Measurements from ENCODE around the gene CLN6.
"Not testable (repeated sequence)": the region's sequence is repeated elsewhere in the genome, so short reads cannot be mapped to it uniquely, and the experiment has no call there.

The CLN6 gene

DNA sequence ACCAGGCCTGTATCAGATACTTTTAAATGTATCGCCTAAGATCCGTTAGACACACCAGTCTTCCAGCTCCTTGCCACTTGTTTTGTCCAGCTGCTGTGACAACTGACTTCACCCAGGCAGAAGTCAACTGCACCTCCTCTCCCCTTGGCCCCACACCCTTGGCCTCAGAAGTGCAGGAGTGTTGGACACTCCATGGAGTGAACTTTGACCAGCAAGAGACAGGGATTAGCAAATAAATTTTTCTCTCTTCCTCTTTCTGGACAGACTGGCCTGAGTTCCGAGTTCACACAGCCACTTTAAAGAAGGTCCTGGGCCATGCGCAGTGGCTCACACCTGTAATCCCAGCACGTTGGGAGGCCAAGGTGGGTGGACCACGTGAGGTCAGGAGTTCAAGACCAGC lies 2.9 kb upstream of the CLN6 start:
- Mint-ChIP-seq H3K27ac (no peak overlapping the region), H3K4me1 (peaks cover 30% of the 10 kb centered on the region), H3K4me3 (no peak overlapping the region), H3K9me3 (no peaks in the 10 kb centered on the region), H3K36me3 (no peaks in the 10 kb centered on the region)
- no peak for ATAC-seq
- DNase-seq (ENCODE audit: low spot score in 2 of 2) = peak in 1 of 2 donors; percentile 43

DNA sequence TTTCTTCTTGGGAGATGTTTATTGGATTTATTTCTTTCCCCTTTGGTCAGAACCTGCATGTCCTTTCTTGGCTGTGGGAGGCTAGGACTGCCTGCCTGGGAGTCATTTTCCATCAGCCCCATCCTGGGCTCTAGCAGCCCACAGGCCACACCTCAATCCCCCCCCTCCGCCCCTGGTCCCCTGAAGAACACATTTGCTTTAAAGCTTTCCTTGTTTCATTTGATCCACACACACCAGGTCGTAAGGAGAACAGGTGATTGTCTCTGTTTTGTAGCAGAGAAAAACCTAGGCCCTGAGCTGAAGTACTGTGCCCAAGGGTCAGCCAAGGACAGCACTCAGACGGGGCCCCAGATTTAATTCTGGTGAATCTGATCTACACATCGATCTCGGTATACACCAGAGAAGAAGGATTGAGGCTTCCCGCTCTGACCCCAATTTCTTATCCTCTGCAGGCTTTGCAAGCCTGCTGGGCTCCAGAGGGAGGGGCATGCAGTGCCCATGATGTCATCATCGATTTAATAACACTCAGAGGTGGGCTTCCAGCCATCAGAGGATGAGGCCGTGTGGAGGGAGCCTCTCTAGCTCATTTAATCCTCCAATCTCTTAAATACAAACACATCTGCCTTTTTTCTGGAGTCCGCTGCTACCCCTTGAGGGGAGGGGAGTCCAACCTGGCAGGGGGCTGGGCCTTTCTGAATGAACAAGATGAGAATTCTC lies 1.7 kb upstream of the CLN6 start:
- ATAC-seq (no peak), DNase-seq (ENCODE audit: low spot score in 2 of 2) (peak in 1 of 2 donors; percentile 39)
- Mint-ChIP-seq H3K27ac (peak overlapping the region; percentile 79), H3K4me3 (peak overlapping the region; percentile 96), H3K4me1 (peaks cover 33% of the 10 kb centered on the region), H3K36me3 (no peaks in the 10 kb centered on the region), H3K9me3 (no peaks in the 10 kb centered on the region)

DNA sequence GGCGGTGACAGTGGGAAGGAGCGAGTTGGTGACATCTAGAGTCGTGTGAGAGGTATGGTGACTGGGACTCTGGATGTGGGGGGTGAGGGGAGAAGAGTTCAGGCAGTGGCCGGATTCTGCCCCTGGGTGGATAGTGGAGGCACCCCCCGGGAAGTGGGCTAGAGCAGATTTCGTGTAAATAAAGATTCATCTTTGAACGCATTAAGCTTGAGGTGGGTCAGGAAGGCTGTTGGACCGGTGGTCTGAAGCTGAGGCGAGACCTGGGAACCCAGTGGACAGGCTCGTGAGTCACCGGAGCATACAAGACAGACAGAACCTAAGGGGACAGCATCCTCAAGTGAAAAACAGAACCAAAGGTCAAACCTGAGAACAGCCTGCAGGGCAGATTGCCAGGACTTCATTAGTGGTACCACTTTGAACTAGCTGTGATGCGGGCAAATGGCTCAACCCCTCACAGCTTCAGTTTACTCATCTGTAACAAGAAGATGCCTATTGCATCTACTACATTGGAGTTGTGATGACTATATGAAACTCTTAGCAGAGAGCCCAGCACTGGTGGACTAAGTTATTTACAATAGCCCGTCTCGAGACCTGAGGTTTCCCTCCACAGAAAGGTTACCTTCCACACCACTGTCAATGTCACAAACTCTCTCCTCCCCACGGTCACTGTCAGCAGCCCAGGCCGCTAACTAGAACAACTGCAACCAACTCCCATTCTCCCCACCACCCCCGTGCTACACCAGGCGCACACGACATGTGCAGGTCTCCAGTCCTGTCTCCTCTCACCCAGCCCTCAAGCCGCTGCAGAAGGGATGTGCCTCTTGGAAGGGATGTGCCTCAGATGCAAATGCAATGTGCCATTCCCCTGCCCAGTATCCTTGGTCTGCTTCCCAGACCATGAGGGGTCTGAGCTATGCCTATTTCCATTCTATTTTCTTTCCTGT lies 901 bp upstream of the CLN6 start:
- peak in 1 of 2 donors; percentile 49 for DNase-seq (ENCODE audit: low spot score in 2 of 2)
- Mint-ChIP-seq H3K9me3 (no peaks in the 10 kb centered on the region), H3K36me3 (no peaks in the 10 kb centered on the region), H3K4me3 (peak overlapping the region; percentile 96), H3K4me1 (peaks cover 34% of the 10 kb centered on the region), H3K27ac (peak overlapping the region; percentile 79)
- ATAC-seq = no peak

DNA sequence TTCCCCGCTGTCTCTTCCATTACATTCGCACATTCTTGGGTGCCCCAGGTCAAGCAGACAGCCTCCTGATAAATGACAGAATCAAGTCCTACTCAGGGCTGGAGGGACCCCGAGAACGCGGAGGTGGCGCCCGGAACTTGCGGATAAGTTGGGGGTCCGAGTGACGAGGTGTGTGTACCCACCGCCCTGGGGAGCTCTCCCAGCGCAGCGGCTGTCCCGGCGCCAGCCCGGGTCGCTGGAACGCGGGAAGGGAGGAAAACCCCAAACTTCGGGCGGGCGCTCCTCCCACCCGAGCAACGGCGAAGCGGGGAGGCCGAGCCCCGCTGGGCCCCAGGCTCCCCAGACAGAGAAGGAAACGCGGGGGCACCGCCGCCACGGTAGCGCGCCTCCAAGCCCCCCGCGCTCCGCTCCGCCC lies 550 bp downstream of the CLN6 start:
- DNase-seq (ENCODE audit: low spot score in 2 of 2) = no peak
- H3K36me3 Mint-ChIP-seq = no peaks in the 10 kb centered on the region
- ATAC-seq = peak; percentile 1
- no peaks in the 10 kb centered on the region for H3K9me3 Mint-ChIP-seq
- peak overlapping the region; percentile 97 for H3K27ac Mint-ChIP-seq
- peaks cover 43% of the 10 kb centered on the region for H3K4me1 Mint-ChIP-seq
- peak overlapping the region; percentile 96 for H3K4me3 Mint-ChIP-seq

DNA sequence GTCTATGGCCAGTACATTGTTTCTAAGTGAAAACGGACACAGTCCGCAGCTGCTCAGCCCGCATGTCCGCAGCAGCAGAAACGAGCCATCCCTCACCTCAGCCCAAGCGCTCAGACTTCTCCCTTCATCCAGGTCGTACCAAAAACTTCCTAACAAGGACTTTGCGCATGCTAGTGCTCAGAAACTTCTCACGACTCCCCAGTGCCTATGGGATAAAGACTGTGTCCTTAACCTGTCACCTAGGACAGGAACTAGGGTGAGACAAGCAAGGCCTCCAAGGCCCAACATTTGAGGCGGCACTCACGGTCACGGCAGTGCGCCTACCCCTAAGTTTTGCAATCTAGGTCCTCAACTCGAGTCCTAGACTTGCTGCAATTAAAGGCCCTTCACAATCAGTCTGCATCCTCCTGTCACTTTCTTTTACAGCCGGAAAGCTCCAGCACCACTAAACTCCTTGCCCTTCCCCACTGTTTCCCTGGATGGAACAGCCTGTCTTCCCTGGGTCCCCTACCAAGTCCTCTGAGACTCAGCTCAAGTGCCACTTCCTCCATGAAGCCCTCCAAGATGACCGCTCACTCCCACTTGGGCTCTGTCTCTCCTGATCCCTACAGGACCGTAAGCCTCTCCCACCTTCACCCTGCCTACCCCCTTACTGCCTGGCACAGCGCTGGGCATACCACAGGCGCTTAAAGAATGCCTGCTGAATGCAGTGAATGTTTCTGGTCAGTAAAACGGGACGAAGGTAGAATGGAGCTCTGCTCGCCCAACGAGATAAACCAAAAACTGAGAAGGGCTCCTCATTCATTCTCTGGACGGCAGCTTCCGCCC lies 1.2 kb downstream of the CLN6 start:
- DNase-seq (ENCODE audit: low spot score in 2 of 2) (peak in 1 of 2 donors; percentile 55), ATAC-seq (no peak)
- Mint-ChIP-seq H3K4me3 (peak overlapping the region; percentile 96), H3K4me1 (peaks cover 43% of the 10 kb centered on the region), H3K9me3 (no peaks in the 10 kb centered on the region), H3K36me3 (no peaks in the 10 kb centered on the region), H3K27ac (peak overlapping the region; percentile 97)

DNA sequence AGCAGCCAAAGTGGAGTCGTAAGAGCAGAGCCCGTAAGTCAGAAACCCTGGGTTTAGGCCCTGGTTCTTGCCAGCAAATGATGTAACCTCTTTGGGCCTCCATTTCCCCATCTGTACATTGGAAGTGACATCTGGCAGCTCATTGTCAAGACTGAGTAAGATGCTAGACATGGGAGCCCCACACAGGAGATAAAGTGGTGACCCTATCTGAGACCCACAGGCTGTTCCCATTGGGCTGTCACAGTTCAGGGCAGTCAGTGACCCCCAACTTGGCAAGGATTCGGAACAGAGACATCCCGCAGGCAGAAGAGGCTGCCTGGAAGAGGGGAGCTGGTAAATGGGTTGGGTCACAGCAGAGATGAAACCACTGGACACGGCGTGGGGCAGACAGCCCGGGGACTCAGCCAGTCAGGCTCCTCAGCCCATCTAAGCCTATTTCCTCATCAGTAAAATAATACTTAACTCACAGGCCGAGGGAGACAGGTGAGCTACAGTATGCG lies 1.8 kb downstream of the CLN6 start:
- Mint-ChIP-seq H3K4me1 (peaks cover 49% of the 10 kb centered on the region), H3K36me3 (no peaks in the 10 kb centered on the region), H3K9me3 (no peaks in the 10 kb centered on the region), H3K27ac (no peak overlapping the region), H3K4me3 (peak overlapping the region; percentile 96)
- ATAC-seq (no peak), DNase-seq (ENCODE audit: low spot score in 2 of 2) (peak in 1 of 2 donors; percentile 45)

DNA sequence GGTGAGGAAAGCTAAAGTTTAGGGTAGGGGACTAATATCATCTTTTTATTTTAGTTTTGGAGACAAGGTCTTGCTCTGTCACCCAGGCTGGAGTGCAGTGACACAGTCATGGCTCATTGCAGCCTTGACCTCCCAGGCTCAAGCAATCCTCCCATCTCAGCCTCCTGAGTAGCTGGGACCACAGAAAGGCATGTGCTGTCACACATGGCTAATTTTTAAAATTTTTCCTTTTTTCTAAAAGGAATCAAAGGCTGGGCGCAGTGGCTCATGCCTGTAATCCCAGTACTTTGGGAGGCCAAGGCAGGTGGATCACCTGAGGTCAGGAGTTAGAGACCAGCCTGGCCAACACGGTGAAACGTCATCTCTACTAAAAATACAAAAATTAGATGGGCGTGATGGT lies 4.1 kb downstream of the CLN6 start:
- H3K4me3 Mint-ChIP-seq, ATAC-seq, H3K9me3 Mint-ChIP-seq, H3K36me3 Mint-ChIP-seq, H3K27ac Mint-ChIP-seq: not testable (repeated sequence)
- DNase-seq (ENCODE audit: low spot score in 2 of 2) = peak in 1 of 2 donors; percentile 7
- H3K4me1 Mint-ChIP-seq = peaks cover 41% of the 10 kb centered on the region

DNA sequence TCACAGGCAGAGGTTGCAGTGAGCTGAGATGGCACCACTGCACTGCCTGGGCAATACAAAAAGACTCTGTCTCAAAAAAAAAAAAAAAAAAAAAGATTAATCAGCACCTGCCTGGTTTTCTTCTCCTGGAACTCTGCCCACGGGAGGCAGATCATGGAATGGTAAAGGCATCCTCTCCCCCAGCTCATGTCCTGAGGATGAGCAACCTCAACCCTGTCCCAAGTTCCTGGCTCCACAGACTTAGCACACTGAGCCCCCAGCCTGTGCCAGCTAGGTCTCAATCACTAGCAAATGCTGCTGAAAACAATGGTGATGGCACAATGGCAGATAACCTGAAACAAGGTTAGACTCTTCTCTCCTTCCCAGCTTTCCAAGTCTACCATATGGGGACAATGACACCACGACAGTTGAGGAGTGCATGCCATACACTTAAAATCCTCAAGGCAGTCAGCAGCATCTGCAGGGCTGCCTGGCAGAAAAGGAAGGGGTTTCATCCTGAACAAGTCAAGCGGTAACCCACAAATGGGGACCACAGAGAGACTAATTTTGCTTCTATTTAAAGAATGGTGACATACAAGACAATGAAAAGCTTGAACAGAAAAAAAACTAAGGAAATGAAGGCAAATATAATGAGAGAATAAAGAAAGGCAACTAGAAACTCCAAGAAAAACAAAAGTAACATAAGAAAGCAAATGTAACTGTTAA lies 4.8 kb downstream of the CLN6 start:
- Mint-ChIP-seq H3K9me3 (no peaks in the 10 kb centered on the region), H3K4me3 (no peak overlapping the region), H3K27ac (no peak overlapping the region), H3K4me1 (peaks cover 34% of the 10 kb centered on the region), H3K36me3 (peaks cover 4% of the 10 kb centered on the region)
- DNase-seq (ENCODE audit: low spot score in 2 of 2) (peak in 1 of 2 donors; percentile 43), ATAC-seq (no peak)

DNA sequence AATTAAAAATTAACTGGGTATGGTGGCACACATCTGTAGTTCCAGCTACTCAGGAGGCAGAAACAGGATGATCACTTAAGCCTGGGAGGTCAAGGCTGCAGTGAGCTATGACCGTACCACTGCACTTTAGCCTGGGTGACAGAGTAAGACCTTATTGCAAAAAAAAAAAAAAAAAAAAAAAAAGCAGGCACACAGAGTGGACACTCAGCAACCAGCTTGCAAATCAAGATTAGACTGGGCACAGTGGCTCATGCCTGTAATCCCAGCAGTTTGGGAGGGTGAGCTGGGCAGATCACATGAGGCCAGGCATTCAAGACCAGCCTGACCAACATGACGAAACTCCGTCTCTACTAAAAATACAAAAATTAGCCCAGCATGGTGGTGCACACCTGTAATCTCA lies 5.4 kb downstream of the CLN6 start:
- Mint-ChIP-seq H3K4me1 (peaks cover 33% of the 10 kb centered on the region), H3K27ac (no peak overlapping the region), H3K4me3 (no peak overlapping the region), H3K36me3 (peaks cover 4% of the 10 kb centered on the region), H3K9me3 (no peaks in the 10 kb centered on the region)
- ATAC-seq (no peak), DNase-seq (ENCODE audit: low spot score in 2 of 2) (no peak)

DNA sequence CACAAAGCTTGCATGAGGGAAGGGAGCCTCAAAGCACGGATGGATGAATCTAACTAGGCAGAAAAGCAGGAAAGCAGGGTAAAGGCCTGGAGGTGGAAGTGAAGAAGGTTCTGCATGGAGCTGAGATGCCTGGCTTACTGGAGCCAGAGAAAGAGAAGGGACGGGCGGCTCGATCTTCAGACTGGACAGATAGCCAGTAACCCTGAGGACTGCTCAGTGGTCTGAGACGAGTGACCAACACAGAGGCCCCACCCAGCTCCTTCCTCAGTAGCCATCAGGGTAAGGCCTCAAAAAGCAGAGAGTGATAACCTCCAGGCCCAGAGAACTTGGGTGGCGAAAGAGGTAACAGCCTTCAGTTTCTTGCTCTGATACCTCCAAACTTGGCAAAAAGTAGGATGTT lies 6.4 kb downstream of the CLN6 start:
- Mint-ChIP-seq H3K9me3 (no peaks in the 10 kb centered on the region), H3K27ac (no peak overlapping the region)

DNA sequence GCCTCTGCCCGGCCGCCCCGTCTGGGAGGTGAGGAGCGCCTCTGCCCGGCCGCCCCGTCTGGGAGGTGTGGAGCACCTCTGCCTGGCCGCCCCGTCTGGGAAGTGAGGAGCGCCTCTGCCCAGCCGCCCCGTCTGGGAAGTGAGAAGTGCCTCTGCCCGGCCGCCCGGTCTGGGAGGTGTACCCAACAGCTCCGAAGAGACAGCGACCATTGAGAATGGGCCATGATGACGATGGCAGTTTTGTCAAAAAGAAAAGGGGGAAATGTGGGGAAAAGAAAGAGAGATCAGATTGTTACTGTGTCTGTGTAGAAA lies 7.1 kb downstream of the CLN6 start:
- not testable (repeated sequence) for ATAC-seq; DNase-seq (ENCODE audit: low spot score in 2 of 2); H3K36me3 Mint-ChIP-seq; H3K4me3 Mint-ChIP-seq; H3K27ac Mint-ChIP-seq; H3K9me3 Mint-ChIP-seq
- H3K4me1 Mint-ChIP-seq = peaks cover 18% of the 10 kb centered on the region

More for the DNA sequence above, 6.4 kb downstream of the CLN6 start:
- Mint-ChIP-seq H3K36me3 (peaks cover 4% of the 10 kb centered on the region), H3K4me1 (peaks cover 26% of the 10 kb centered on the region), H3K4me3 (no peak overlapping the region)
- ATAC-seq = no peak
- DNase-seq (ENCODE audit: low spot score in 2 of 2) = no peak

DNA sequence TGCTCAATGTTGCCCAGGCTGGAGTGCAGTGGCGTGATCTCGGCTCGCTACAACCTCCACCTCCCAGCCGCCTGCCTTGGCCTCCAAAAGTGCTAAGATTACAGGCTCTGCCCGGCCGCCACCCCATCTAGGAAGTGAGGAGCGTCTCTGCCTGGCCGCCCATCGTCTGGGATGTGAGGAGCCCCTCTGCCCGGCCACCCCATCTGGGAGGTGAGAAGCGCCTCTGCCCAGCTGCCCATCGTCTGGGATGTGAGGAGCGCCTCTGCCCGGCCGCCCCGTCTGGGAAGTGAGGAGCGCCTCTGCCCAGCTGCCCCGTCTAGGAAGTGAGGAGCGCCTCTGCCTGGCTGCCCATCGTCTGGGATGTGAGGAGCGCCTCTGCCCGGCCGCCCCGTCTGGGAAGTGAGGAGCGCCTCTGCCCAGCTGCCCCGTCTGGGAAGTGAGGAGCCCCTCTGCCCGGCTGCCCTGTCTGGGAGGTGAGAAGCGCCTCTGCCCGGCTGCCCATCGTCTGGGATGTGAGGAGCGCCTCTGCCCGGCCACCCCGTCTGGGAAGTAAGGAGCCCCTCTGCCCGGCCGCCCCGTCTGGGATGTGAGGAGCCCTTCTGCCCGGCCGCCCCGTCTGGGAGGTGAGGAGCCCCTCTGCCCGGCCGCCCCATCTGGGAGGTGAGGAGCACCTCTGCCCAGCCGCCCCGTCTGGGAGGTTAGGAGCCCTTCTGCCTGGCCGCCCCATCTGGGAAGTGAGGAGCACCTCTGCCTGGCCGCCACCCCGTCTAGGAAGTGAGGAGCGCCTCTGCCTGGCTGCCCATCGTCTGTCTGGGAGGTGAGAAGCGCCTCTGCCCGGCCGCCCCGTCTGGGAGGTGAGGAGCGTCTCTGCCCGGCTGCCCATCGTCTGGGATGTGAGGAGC lies 7.7 kb downstream of the CLN6 start:
- not testable (repeated sequence) for DNase-seq (ENCODE audit: low spot score in 2 of 2); H3K9me3 Mint-ChIP-seq; ATAC-seq

DNA sequence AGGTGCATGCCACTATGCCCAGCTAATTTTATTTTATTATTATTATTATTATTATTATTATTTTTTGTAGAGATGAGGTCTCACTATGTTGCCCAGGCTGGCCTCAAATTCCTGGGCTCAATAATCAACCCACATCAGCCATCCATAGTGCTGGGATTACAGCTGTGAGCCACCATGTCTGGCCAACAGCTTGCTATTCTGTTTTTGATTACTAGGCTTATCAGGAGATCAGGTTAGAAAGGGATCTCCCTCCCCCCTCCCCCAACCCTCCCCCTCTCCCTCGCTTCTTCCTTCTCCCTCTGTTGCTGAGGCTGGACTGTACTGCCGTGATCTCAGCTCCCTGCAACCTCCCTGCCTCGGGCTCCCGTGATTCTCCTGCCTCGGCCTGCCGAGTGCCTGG lies 8.6 kb downstream of the CLN6 start:
- no peaks in the 10 kb centered on the region for H3K9me3 Mint-ChIP-seq
- ATAC-seq = no peak
- no peak for DNase-seq (ENCODE audit: low spot score in 2 of 2)
- H3K27ac Mint-ChIP-seq = no peak overlapping the region
- peaks cover 9% of the 10 kb centered on the region for H3K36me3 Mint-ChIP-seq
- H3K4me1 Mint-ChIP-seq = peaks cover 15% of the 10 kb centered on the region
- H3K4me3 Mint-ChIP-seq = no peak overlapping the region

More for the DNA sequence above, 7.7 kb downstream of the CLN6 start:
- not testable (repeated sequence) for H3K4me3 Mint-ChIP-seq, H3K36me3 Mint-ChIP-seq, H3K27ac Mint-ChIP-seq
- peaks cover 15% of the 10 kb centered on the region for H3K4me1 Mint-ChIP-seq

DNA sequence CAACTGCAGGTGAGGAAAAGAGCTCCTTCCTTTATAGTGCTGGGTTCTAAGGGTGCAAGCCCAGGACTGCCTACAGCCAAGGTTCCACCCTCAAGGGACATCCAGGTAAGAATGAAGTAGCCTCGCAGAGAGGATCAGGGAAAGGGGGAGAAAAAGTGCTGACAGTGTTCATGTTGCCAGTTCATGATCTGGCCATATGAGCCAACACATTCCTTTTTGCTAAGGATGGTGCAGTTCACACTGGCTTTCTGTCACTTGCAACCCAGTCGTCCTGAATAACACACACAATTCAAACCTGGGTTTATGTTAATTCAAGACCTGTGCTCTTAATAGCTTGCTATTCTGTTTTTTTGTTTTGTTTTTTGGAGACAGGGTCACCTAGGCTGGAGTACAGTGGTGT lies 9.0 kb downstream of the CLN6 start:
- no peak for DNase-seq (ENCODE audit: low spot score in 2 of 2)
- H3K4me3 Mint-ChIP-seq = no peak overlapping the region
- H3K9me3 Mint-ChIP-seq = no peaks in the 10 kb centered on the region
- H3K4me1 Mint-ChIP-seq = peaks cover 15% of the 10 kb centered on the region
- H3K27ac Mint-ChIP-seq = no peak overlapping the region
- ATAC-seq = no peak
- peaks cover 9% of the 10 kb centered on the region for H3K36me3 Mint-ChIP-seq
